Measurements from ENCODE around the gene MYOM1.

Gene MYOM1

DNA sequence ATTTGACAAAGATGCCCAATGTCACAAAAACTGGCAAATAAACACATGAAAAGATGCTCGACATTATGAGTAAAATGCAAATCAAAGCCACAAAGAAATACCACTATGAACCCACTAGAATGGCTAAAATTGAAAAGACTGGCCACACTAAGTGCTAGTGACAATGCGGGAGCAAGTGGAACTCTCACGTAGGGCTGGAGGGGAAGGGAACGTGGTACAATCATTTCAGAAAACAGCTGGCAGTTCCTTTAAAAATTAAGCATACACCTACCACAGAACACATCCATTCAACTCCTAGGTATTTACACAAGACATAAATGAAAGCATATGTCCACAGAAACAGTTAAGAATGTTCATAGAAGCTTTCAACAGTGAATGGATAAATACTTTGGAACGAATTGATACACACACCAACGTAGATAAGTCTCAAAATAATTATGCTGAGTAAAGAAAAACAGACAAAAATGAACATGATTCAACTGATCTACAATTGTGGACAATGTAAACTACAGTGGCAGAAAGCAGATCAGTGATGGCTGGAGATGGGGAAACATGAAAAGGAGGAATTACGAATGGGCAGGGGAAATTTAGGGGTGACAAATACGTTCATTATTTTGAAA lies 71.7 kb downstream of the MYOM1 start:
- DNase-seq: no peak

DNA sequence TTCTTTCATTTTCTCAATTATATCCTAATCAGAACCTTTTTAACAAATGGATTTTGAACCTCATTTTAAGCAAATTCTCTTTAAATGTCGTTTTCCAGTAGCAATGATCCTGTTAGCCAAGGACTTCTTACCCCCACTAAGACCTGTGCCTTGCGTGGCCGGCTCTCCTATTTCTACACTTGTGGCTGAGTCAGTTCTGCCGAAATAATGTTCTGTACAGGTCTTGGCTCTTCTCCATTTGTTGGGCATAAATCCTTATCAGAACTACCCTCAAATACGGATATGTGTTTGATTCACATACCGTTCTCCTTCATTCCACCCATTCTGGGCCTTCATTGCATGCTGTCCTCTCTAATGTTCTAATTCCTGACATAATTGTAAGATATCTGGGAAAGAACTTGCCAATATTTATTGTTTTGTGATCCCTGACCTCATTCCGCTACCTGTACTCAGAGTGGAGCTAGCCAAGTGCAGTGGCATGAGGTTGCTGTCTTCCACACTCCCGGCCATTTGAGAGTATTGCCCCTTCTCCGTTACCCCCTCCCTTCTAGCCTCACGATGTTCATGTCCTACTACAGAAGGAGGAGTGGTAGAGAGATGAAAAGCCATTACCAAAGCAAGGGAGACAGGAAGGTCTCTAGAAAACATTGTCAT lies 78.7 kb downstream of the MYOM1 start:
- no peak for DNase-seq

DNA sequence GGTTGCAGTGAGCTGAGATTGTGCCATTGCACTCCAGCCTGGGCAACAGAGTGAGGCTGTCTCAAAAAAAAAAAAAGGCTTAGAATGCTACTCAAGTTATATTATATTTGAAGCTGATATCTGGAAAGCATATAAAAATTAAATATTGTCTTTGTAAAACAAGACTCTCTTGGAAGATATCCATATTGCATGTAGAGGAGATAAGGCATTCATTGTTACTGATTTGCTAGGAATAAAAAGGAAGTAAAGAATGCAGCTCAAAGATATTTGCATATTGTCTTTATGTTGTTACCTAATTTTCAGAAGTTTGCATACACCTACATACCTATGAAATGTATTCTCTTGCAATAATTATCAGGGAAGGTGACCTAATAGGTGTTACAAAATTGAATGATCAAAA lies 79.4 kb downstream of the MYOM1 start:
- no peak for DNase-seq

DNA sequence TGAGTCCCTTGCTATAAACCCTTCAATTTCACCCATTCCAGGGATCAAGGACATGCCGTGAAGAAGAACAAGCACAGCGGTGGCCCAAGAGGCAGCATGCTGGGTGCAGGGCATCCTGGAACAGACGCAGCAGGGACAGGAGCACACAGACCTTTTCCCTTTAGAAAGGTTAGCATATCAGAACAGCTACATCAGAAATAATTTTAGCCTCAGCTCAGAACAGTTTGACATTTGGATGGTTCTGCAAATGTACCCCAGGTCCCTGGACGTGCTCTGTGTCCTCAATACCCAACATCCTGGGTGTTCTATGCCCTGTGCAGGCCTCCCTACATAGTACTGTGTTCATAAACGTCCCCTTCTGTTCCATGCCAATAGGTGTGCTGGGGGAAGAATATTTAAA lies 80.4 kb downstream of the MYOM1 start:
- no peak for DNase-seq

DNA sequence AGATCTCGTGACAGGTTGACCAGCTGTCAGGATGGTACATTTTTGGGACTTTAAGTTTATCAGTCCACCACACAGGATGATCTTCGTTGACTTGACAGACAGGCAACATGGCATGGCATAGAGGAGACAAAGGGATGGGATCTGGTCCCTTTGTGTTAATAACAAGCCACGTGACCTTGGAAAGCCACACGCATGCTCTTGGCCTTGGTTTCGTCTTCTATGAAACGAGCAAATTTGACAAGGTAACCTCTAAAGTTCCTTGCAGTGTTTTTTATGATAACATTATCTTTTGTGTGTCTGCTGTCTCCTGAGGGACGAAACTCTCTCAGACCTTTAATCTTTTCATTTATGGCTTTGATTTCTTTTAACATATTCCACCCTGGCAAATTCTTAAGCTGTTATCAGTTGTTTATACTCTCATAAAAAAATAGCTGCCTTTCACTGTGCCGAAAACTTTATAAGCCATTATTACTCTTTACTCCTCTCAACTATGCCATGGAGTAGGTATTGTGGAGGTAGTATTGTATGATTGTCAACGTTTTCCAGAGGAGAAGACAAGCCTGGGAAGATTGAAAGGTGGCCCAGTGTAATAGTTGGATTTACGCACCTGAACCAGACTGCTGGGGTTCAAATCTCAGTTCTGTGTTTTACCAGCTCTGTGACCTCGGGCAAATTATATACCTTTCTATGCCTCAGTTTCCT lies 81.3 kb downstream of the MYOM1 start:
- DNase-seq: no peak

DNA sequence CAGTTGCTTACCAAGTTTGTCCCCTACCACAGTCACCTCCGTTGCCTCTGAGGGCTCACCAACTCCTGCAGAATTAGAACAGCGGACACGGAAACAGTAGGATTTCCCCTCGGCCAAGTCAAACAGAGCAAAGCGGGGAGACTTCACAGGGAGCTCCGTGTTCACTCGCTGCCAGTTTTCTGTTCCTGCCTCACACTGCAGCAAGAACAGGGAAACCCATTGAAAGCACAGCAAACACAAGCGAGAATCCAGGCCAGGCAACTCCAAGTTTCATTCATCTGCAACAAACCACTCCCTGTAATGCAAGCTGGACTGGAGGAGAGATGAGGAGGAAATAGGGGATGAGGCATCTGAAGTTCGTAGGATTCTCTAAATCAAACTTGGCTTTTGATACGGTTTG lies 84.2 kb downstream of the MYOM1 start:
- no peak for DNase-seq

DNA sequence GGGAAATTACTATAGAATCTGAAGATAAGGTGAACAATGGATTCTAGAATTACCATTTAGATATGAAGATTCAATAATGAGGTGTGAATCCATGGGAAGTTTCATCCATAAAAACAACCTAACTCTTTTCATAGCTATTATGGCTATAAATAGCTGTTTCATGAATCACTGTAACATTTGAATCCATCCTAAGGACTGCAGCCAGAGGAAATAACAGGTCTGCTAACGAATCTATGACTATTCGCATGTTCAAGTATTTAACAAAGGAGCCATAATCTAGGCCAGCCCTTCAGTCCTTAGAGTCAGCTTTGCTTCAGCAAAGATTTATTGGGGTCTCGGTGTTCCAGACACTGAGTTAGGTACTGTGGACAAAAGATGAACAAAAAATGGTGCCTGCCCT lies 87.1 kb downstream of the MYOM1 start:
- no peak for DNase-seq

DNA sequence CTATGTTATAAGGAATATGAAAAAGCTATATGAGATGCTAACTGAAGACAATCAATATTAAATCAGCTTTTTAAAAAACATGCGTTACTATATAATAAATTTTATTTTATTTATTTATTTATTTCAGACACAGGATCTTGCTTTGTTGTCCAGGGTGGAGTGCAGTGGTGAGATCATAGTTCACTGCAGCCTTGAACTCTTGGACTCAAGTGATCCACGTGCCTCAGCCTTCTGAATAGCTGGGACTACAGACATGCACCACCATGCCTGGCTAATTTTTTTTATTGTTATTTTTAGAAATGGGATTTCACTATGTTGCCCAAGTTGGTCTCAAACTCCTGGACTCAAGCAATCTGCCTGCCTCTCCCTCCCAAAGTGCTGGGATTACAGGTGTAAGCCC lies 89.4 kb downstream of the MYOM1 start:
- no peak for DNase-seq

DNA sequence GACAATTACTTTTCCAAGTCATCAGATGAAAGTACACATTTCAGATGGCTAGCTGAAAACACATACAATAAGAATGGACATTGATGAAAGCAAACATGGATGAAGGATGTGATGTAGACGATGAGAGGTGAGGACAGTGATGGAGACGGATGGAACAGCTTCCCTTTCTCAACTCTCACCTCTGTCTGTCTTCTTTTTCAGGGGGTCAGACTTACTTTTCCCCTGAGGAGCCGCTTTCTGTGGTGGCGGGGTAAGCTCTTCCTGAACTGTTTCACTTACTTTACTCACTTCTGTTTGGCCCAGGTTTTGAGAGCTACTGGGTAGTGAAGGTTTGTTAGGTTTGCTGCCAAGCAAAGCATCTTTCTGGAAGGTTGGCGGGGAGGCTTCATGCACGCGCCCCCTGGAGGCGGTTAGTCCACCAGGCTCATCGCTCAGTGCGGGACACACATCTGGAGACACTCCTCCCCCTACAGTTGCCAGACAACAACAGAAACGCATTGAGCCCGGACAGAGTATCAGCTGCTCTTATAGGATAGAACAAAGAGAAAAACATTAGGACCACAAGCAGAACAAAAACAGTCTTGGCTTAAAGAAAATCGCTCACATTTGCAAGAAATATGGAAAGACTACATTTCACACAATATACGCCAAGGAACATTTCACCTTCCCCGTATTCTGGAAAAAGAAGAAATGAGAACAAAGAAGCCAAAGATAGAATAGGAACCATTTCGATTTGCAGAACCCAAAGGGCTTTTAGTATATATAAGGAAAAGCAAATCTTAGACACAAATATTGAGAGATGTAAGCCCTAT lies 90.5 kb downstream of the MYOM1 start:
- DNase-seq: no peak

DNA sequence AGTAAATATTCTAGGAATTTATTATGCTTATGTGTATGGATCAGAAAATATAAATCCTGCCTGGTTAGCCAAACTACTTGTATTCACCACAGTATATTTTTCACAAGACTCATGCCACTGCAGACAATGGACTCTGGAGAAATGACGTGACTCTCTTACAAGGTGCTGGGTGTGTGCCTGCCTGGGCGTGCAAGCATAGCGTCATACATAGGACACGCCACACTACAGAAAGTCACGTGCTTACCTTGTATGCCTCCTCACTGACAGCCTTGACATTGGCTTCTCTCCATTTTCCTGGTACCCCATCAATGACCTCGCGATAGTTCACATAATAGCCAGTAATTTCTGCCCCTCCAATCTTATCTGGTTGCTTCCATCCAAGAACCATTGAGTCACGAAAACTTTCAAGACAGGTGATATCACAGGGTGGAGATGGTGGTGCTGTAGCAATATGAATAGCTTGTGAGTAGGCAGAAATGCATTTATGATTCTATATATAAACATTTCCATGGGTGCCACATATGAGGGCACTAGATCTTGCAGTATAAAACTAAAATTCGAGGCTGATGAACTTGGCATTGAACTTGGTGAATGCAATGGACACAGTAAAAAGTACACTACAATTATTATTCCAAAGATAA lies 93.2 kb downstream of the MYOM1 start:
- DNase-seq: no peak

DNA sequence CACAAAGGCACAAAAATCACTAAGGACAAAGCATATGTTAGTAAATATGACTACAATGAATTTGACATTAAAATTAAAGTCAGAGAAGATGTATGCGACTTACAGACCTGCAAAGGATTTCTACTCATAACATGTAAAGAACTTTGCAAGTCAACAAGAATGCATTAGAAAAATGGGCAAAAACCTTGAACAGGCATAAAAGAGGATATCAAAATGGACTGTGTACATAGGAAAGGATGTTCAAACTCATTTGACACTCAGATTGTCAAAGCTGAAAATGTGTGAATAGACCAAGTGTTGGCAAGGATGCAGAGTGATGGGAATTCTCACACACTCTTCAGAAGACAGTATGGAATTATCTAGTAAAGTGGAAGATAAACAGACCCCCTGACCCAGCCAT lies 94.9 kb downstream of the MYOM1 start:
- DNase-seq: no peak

DNA sequence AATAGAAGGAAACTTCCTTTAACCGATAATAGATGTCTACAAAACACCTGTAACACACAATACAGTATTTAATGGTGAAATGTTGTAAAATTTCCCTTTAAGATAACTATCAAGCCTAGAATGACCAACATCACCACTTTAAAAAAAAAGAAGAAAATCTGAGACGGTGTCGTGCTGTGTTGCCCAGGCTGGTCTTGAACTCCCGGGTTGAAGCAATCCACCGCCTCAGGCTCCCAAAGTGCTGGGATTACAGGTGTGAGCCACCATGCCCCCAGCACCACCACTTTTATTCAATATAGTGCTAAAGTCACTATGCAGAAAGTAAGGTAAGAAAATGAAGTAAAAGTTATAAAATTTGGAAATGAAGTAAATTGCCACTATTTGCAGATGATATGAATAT lies 96.9 kb downstream of the MYOM1 start:
- no peak for DNase-seq

DNA sequence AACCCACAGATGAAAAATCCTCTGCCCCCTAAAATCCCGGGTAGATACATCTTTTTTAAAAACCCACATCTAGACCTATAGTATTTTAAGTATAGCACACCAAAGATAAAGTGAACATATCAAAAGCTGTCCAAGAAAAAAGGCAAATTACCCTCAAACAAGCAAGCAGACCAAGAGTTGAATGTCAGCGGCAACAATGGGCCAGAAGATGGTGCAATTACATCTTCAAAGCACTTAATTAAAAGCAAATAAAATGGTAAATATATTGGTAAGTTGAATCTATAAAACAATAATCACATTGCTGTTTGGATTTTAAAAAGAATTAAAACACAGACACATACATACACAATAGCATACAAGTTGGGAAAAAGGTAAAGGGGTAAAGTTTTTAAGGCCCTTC lies 98.5 kb downstream of the MYOM1 start:
- DNase-seq: no peak

DNA sequence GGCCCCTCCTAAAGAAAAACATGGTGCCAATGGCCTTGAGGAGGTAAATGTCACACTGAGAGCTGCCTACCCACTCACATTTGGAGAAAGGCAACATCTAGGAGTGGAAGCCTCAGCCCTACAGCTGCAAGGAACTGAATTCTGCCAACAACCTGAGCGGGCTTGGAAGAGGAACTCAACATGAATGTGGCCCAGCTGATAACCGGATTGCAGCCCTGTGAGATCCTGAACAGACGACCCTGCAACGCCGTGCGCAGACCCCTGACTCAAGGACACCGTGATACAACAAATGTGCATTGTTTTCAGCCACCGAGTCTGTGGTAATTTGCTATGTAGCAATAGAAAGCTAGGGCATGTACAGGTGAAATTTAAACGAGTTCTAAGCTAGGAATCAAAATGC lies 99.4 kb downstream of the MYOM1 start:
- no peak for DNase-seq

DNA sequence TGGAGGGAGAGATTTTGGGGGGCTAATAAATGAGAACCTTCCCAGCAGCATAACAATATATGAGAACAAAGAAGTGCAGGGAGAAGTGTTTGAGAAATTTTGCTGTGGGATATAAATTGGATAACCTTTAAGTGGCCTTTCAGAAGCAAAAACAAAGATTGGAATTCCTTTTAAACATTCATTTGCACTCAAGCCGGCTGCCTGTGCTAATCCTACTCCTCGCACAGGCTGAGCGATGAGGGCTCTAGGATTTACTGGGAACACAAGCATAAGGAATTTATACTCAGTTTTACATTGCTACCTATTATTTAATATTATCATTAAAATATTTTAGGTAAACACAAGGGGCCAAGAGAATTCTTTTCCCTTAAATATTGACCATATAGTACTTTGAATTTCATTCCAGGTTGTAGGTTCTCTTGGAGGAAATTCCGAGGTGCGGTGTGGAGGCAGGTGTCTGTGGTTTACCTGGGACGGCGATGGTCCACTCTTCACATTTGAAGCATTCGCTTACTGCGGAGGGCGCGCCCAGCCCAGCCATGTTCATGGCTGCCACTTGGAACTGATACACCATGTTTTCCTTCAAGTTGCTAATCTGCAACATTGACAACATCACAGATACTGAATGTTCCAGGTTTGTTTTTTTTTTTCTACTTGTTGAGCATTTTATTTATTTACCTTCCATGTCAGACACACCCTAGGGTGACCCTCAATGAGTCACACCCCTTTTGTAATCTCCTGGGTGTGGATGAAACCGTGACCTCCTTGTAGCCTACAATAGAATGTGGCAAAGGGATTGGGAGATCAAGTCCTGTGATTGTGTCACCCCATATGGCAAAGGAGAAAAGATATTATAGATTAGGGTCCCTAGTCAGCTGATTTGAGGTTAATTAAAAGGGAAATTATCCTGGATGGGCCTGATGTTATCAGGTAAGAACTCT lies 100.1 kb downstream of the MYOM1 start:
- no peak for DNase-seq

DNA sequence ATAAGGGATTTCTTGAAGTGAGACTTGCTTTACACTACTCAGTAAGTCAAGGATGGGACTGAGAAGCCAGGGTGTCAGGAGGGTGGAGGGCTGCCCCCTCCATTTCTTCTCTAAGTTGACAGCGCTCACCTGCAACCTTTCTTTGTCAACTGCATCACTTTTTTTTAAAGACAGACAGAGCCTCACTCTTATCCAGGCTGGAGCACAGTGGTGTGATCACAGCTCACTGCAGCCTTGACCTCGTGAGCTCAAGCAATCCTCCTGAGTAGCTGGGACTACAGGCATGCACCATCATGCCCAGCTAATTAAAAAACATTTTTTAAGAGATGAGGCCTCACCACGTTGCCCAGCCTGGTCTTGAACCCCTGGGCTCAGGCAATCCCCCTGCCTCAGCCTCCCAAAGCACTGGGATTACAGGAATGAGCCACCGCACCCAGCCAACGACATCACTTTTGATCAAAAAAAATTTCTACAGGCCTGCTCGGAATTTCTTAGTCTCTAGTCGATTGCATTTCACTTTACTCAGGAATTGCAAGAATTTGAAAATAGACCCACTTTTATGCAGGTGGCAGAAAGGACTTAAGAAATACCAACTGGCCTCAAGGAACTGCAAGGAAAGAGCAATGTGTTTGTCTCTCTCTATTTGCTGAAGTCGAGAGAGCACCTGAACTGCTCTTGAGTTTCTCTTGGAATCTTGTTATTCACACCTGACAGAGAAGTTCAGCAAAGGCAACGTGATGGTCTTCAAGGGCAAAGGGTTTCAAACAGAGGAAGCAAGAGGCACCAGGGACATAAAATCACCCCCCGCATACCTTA lies 101.4 kb downstream of the MYOM1 start:
- no peak for DNase-seq

DNA sequence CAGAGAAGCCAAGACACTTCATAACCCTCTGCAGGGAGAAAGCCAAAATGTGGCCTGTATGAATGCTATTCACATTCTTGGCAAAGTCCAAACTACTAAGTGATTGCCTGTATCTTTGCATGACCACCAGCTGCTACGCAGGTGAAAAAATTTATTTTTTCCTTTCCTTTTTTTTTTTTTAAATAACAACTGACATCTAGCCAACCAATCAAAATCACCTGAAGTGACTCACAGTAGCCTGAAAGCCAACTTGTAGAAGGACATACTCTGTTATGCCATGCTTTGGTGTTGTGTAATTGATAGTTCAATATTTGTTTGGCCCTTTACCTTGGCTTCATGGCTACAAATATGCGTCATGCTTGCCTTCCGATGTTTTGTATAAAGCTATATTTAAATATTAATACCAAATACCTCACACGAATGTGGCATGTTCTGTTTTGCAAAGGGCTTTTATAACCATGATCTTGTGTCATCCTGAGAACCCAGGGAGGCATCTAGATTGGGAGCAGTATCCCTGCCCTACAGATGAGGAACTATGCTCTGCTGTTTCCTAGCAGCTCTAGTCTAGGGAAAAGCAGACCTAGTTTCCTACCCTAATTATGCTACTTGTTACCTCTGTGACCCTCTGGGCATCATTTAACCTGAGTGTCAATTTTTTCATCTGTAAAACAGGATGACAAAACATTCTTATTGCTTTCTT lies 102.1 kb downstream of the MYOM1 start:
- no peak for DNase-seq

DNA sequence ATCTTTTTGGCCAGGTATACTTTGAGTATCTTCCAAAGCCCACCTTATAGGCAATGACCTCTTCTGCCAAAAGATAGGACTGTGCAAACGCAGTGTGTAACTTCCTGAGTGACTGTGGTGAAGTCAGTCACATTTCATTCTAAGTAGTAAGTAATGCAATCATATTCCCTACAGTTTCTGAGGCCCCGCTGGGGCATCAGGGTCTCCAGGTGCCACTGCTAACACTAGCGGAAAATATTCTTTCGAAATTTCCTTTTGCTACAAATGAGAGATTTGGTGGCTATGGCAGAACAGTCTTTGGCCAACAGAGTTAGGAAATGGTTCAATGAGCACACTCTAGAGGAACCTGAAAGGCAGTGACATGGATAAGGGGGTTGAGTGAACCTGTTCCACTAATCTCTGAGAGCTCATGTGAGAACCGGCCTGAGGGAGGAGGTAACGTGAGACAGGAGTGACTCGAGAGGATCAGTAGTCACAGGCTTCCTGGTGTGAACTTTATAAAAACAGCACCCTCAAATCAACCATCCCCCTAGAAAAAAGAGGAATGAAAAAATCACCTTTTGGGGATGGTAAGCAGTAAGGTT lies 104.2 kb downstream of the MYOM1 start:
- DNase-seq: no peak

DNA sequence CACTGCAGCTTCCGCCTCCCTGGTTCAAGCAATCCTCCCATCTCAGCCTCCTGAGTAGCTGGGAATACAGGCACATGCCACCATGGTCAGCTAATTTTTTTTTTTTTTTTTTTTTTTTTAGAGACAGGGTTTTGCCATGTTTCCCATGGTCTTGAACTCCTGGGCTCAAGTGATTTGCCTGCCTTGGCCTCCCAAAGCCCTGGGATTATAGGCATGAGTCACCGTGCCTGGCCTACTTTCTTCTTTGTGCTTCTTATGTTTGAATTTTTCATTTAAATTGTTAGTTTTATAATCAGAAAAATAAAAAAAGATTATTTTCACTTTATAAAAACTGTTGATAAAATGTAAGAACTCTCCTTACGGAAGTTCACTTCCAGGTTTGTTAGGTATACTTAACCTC lies 105.3 kb downstream of the MYOM1 start:
- no peak for DNase-seq

DNA sequence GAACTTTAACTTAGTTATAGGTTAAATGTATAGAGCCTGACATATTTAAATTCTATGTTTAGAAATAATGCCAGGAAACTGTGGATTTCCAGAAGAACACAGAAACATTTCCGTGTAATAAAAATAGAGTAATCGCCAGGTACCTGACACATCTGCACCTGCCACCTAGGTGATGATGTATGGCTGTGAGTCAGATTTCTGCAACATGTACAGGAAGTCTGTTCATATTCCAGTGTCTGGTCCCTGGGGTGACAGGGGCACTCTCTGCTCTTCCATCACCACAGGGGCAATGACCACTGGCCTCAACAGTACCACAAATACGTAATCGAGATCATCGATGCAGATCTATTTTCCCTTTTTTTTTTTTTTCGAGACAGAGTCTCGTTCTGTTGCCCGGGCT lies 105.7 kb downstream of the MYOM1 start:
- no peak for DNase-seq
